Measurements from ENCODE around the gene RABGAP1L.

- TF ChIP-seq CTCF (IDR thresholded peaks at IDR 0.05 in 8 of 11, conservative IDR thresholded peaks at IDR 0.05 in 3 of 11): peak in 2 of 11 experiments; percentile 18 to 38
- peak in 2 of 3 donors; percentile 70 to 85 for TF ChIP-seq POLR2A (IDR thresholded peaks at IDR 0.05)
Observed at GRCh38 chr1:174999216-174999935, 840.1 kb downstream of the RABGAP1L start.

Data from spleen (tissue), 7 donors.